ENCODE results near the gene SPTLC1.

DNA sequence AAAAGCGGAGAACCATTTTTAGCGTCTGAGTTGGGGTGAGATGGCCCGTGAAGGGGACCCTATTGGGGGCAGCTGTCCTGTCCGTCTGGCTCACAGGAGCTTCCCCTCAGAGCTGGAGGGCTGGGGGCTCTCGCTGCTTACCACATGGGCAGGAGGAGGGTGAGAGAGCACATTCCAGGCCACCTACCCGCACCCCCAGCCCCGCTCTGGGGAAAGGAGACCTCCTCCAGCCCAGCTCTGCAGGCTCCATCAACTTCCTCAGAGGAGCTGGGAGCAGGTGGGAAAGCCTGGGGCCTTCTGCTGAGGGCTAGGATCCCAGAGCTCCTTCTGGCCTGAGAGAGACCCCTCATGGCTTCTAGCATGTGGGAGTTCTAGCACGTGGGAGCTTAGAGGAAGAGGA, 27.1 kb upstream of the SPTLC1 start:
- TF ChIP-seq, protein P1, sequence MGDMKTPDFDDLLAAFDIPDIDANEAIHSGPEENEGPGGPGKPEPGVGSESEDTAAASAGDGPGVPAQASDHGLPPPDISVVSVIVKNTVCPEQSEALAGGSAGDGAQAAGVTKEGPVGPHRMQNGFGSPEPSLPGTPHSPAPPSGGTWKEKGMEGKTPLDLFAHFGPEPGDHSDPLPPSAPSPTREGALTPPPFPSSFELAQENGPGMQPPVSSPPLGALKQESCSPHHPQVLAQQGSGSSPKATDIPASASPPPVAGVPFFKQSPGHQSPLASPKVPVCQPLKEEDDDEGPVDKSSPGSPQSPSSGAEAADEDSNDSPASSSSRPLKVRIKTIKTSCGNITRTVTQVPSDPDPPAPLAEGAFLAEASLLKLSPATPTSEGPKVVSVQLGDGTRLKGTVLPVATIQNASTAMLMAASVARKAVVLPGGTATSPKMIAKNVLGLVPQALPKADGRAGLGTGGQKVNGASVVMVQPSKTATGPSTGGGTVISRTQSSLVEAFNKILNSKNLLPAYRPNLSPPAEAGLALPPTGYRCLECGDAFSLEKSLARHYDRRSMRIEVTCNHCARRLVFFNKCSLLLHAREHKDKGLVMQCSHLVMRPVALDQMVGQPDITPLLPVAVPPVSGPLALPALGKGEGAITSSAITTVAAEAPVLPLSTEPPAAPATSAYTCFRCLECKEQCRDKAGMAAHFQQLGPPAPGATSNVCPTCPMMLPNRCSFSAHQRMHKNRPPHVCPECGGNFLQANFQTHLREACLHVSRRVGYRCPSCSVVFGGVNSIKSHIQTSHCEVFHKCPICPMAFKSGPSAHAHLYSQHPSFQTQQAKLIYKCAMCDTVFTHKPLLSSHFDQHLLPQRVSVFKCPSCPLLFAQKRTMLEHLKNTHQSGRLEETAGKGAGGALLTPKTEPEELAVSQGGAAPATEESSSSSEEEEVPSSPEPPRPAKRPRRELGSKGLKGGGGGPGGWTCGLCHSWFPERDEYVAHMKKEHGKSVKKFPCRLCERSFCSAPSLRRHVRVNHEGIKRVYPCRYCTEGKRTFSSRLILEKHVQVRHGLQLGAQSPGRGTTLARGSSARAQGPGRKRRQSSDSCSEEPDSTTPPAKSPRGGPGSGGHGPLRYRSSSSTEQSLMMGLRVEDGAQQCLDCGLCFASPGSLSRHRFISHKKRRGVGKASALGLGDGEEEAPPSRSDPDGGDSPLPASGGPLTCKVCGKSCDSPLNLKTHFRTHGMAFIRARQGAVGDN (IDR thresholded peaks at IDR 0.05): no peak
- TF ChIP-seq JUNB (IDR thresholded peaks at IDR 0.05): no peak
- TF ChIP-seq, protein P2, sequence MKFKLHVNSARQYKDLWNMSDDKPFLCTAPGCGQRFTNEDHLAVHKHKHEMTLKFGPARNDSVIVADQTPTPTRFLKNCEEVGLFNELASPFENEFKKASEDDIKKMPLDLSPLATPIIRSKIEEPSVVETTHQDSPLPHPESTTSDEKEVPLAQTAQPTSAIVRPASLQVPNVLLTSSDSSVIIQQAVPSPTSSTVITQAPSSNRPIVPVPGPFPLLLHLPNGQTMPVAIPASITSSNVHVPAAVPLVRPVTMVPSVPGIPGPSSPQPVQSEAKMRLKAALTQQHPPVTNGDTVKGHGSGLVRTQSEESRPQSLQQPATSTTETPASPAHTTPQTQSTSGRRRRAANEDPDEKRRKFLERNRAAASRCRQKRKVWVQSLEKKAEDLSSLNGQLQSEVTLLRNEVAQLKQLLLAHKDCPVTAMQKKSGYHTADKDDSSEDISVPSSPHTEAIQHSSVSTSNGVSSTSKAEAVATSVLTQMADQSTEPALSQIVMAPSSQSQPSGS (IDR thresholded peaks at IDR 0.05; ENCODE audit: low read length): no peak
- TF ChIP-seq, protein P3, sequence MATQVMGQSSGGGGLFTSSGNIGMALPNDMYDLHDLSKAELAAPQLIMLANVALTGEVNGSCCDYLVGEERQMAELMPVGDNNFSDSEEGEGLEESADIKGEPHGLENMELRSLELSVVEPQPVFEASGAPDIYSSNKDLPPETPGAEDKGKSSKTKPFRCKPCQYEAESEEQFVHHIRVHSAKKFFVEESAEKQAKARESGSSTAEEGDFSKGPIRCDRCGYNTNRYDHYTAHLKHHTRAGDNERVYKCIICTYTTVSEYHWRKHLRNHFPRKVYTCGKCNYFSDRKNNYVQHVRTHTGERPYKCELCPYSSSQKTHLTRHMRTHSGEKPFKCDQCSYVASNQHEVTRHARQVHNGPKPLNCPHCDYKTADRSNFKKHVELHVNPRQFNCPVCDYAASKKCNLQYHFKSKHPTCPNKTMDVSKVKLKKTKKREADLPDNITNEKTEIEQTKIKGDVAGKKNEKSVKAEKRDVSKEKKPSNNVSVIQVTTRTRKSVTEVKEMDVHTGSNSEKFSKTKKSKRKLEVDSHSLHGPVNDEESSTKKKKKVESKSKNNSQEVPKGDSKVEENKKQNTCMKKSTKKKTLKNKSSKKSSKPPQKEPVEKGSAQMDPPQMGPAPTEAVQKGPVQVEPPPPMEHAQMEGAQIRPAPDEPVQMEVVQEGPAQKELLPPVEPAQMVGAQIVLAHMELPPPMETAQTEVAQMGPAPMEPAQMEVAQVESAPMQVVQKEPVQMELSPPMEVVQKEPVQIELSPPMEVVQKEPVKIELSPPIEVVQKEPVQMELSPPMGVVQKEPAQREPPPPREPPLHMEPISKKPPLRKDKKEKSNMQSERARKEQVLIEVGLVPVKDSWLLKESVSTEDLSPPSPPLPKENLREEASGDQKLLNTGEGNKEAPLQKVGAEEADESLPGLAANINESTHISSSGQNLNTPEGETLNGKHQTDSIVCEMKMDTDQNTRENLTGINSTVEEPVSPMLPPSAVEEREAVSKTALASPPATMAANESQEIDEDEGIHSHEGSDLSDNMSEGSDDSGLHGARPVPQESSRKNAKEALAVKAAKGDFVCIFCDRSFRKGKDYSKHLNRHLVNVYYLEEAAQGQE (IDR thresholded peaks at IDR 0.05; ENCODE audit: low read depth, low read length): no peak
- no peak for TF ChIP-seq SP1 (IDR thresholded peaks at IDR 0.05; ENCODE audit: low read depth, low read length)
- TF ChIP-seq, protein P4, sequence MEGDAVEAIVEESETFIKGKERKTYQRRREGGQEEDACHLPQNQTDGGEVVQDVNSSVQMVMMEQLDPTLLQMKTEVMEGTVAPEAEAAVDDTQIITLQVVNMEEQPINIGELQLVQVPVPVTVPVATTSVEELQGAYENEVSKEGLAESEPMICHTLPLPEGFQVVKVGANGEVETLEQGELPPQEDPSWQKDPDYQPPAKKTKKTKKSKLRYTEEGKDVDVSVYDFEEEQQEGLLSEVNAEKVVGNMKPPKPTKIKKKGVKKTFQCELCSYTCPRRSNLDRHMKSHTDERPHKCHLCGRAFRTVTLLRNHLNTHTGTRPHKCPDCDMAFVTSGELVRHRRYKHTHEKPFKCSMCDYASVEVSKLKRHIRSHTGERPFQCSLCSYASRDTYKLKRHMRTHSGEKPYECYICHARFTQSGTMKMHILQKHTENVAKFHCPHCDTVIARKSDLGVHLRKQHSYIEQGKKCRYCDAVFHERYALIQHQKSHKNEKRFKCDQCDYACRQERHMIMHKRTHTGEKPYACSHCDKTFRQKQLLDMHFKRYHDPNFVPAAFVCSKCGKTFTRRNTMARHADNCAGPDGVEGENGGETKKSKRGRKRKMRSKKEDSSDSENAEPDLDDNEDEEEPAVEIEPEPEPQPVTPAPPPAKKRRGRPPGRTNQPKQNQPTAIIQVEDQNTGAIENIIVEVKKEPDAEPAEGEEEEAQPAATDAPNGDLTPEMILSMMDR (IDR thresholded peaks at IDR 0.05 in 2 of 3, conservative IDR thresholded peaks at IDR 0.05 in 1 of 3; ENCODE audit: control insufficient read depth in 2 of 3, extremely low read depth in 1 of 3, insufficient read depth in 1 of 3, low read depth in 3 of 3, low read length in 3 of 3): no peak
- TF ChIP-seq SUZ12 (IDR thresholded peaks at IDR 0.05; ENCODE audit: unreplicated experiment): no peak
- no peak for TF ChIP-seq CREB1 (IDR thresholded peaks at IDR 0.05; ENCODE audit: low read depth)
- TF ChIP-seq CHD1 (IDR thresholded peaks at IDR 0.05; ENCODE audit: low read depth, low read length): no peak
- no peak for TF ChIP-seq ZZZ3 (IDR thresholded peaks at IDR 0.05; ENCODE audit: control insufficient read depth, insufficient read length, low read depth)
- no peak for TF ChIP-seq HDAC2 (IDR thresholded peaks at IDR 0.05)
- no peak for TF ChIP-seq TCF12 (IDR thresholded peaks at IDR 0.05; ENCODE audit: low read depth, low read length)

Data from GM12878 (cell line).